ENCODE data around the gene PUS1. TPM values are rescaled to one million over a fixed set of nuclear protein-coding genes. Genes with fewer than 3 reads are reported as not detected.

PUS1 gene
- total RNA-seq, 1 donor from 2014 or later: 92.1 TPM

GRCh38 chr12:131994589-131994988 lies 65.5 kb downstream of the PUS1 start:
- intact Hi-C loops (cut with micrococcal nuclease): no loop called here
- H3K36me3 Mint-ChIP-seq (ENCODE audit: low read depth): peaks cover 40% of the 10 kb centered on the region
- H3K27ac Mint-ChIP-seq: no peak overlapping the region
- H3K4me3 Mint-ChIP-seq: no peak overlapping the region
- H3K9me3 Mint-ChIP-seq: no peaks in the 10 kb centered on the region
- DNase-seq (ENCODE audit: low spot score): no peak
- no peaks in the 10 kb centered on the region for H3K27me3 Mint-ChIP-seq (ENCODE audit: insufficient read depth)
- no peaks in the 10 kb centered on the region for H3K4me1 Mint-ChIP-seq (ENCODE audit: low read depth)

Other genes with a start within 250 kb of the PUS1 start
- 65.3 and 69.3 TPM in 2 replicates for gene SFSWAP, start 218.2 kb upstream of the PUS1 start, total RNA-seq
- 0.39 and 0.81 TPM in 2 replicates for gene MMP17, start 100.9 kb upstream of the PUS1 start, total RNA-seq
- gene ULK1, start 34.7 kb upstream of the PUS1 start, total RNA-seq: 28.4 TPM in 2 replicates
- gene EP400, start 20.7 kb downstream of the PUS1 start, total RNA-seq: 66.6 TPM in 2 replicates
- gene DDX51, start 215.0 kb downstream of the PUS1 start, total RNA-seq: 48.8 and 55.0 TPM in 2 replicates
- 49.5 and 51.3 TPM in 2 replicates for gene NOC4L, start 215.2 kb downstream of the PUS1 start, total RNA-seq